ENCODE data around the gene SCN3A. TPM values are rescaled to one million over a fixed set of nuclear protein-coding genes. Genes with fewer than 3 reads are reported as not detected.

SCN3A gene
- total and polyA plus RNA-seq, 2 donors (not counting 1 experiment from before 2014, with no cell fraction given), result 5.4 to 6.1 TPM

DNA sequence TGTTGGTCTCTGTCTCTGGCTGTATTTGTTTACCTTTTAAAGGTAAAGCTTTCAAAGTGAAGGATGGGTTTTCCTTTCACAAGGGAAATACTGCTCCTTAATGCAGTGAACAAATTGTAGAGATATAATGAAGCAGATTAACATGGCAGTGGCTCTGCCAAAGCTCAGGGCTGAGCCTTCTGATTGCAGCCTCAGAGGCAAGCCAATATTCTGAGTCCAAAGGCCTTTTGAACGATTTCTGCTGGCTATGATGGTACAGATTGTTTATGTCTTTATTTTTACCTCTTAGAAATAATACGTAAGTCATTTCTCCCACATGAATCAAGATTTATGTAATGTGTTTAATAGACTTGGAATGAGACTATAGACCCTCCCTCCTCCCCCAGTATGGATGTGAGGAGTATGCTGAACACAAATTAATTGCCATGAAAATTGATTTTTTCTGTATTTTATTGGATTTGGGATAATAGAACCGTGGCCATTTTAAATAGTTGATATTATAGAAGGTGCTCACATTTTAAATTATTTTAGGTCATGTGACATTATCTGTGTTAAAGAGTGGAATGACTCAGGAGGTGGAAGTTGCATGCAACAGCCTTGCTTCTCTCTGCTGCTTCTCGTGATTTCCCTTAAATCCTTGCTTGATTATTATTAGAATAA, 36.1 kb upstream of the SCN3A start:
- Histone ChIP-seq H3K4me2 (replicated peaks; ENCODE audit: low read depth, low read length, poor library complexity, severe bottlenecking) (no peak overlapping the region), H3K27ac (ENCODE audit: low read length in 2 of 2) (no peak overlapping the region), H3K4me3 (ENCODE audit: control extremely low read depth in 1 of 5, extremely low read depth in 1 of 5, insufficient read depth in 1 of 5, low read depth in 2 of 5, low read length in 4 of 5) (no peak overlapping the region), H3K36me3 (replicated peaks in 1 of 2; ENCODE audit: control extremely low read depth in 1 of 2, control insufficient read depth in 1 of 2, extremely low read depth in 1 of 2, insufficient read depth in 2 of 2, low read length in 1 of 2) (no peaks in the 10 kb centered on the region), H3K27me3 (replicated peaks in 1 of 4; ENCODE audit: control extremely low read depth in 1 of 4, control insufficient read depth in 3 of 4, insufficient read depth in 4 of 4, low read length in 3 of 4) (no peaks in the 10 kb centered on the region), H3K79me2 (ENCODE audit: control insufficient read depth, insufficient read depth, low read length) (no peaks in the 10 kb centered on the region), H4K20me1 (ENCODE audit: control insufficient read depth, insufficient read depth, low read length, poor library complexity, severe bottlenecking) (no peaks in the 10 kb centered on the region), H3K9ac (ENCODE audit: low read length) (no peak overlapping the region), H3K9me3 (ENCODE audit: control extremely low read depth in 1 of 3, control insufficient read depth in 2 of 3, insufficient read depth in 1 of 3, low read length in 2 of 3) (no peaks in the 10 kb centered on the region), H2AFZ (ENCODE audit: insufficient read depth, low read depth, low read length, poor library complexity, severe bottlenecking) (no peak overlapping the region), H3K4me1 (ENCODE audit: control insufficient read depth in 2 of 2, insufficient read depth in 2 of 2, low read length in 2 of 2) (no peaks in the 10 kb centered on the region)
- TF ChIP-seq, protein P1, sequence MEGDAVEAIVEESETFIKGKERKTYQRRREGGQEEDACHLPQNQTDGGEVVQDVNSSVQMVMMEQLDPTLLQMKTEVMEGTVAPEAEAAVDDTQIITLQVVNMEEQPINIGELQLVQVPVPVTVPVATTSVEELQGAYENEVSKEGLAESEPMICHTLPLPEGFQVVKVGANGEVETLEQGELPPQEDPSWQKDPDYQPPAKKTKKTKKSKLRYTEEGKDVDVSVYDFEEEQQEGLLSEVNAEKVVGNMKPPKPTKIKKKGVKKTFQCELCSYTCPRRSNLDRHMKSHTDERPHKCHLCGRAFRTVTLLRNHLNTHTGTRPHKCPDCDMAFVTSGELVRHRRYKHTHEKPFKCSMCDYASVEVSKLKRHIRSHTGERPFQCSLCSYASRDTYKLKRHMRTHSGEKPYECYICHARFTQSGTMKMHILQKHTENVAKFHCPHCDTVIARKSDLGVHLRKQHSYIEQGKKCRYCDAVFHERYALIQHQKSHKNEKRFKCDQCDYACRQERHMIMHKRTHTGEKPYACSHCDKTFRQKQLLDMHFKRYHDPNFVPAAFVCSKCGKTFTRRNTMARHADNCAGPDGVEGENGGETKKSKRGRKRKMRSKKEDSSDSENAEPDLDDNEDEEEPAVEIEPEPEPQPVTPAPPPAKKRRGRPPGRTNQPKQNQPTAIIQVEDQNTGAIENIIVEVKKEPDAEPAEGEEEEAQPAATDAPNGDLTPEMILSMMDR (IDR thresholded peaks at IDR 0.05), result no peak
- no peak for TF ChIP-seq EZH2 (IDR thresholded peaks at IDR 0.05; ENCODE audit: borderline replicate concordance, insufficient read depth, low read depth, low read length, poor library complexity, severe bottlenecking)
- Mint-ChIP-seq H3K4me3 (no peak overlapping the region), H3K4me1 (no peaks in the 10 kb centered on the region), H3K9me3 (ENCODE audit: insufficient read depth) (no peaks in the 10 kb centered on the region), H3K27me3 (peaks cover 9% of the 10 kb centered on the region), H3K27ac (no peak overlapping the region)
- ATAC-seq (ENCODE audit: low read depth) (no peak), DNase-seq (no peak)
- no CpG with 5 or more reads among the region's 4 CpGs for WGBS (ENCODE audit: insufficient coverage)
- intact Hi-C loops (cut with micrococcal nuclease), result no loop called here
- CTCF ChIA-PET, result interaction anchor here (0.7 to 1.9 kb wide), 6 partner anchors 8 to 713 kb away, joined by 3 to 12 read pairs (median 3); no protein-coding TSS in a partner anchor
- POLR2A ChIA-PET, result no interaction called here

GRCh38 chr2:165239230-165239629, 35.4 kb upstream of the SCN3A start, which contains the start of gene SCN2A:
TSS of gene SCN2A (plus strand) at chr2:165239414. CDS start at chr2:165295824, 56,410 bp downstream.
- CTCF ChIA-PET, result interaction anchor here (0.7 to 1.9 kb wide), 7 partner anchors 9 to 714 kb away, joined by 3 to 12 read pairs (median 3); no protein-coding TSS in a partner anchor
- no peak for ATAC-seq (ENCODE audit: low read depth)
- Mint-ChIP-seq H3K9me3 (ENCODE audit: insufficient read depth) (no peaks in the 10 kb centered on the region), H3K27me3 (peaks cover 14% of the 10 kb centered on the region), H3K4me3 (no peak within 1 kb of the TSS), H3K27ac (no peak within 1 kb of the TSS), H3K4me1 (no peaks in the 10 kb centered on the region)
- Histone ChIP-seq H3K9ac (ENCODE audit: low read length) (no peak within 1 kb of the TSS), H2AFZ (ENCODE audit: insufficient read depth, low read depth, low read length, poor library complexity, severe bottlenecking) (no peak within 1 kb of the TSS), H3K36me3 (replicated peaks in 1 of 2; ENCODE audit: control extremely low read depth in 1 of 2, control insufficient read depth in 1 of 2, extremely low read depth in 1 of 2, insufficient read depth in 2 of 2, low read length in 1 of 2) (no peaks in the 10 kb centered on the region), H3K79me2 (ENCODE audit: control insufficient read depth, insufficient read depth, low read length) (no peaks in the 10 kb centered on the region), H4K20me1 (ENCODE audit: control insufficient read depth, insufficient read depth, low read length, poor library complexity, severe bottlenecking) (no peaks in the 10 kb centered on the region), H3K4me3 (ENCODE audit: control extremely low read depth in 1 of 5, extremely low read depth in 1 of 5, insufficient read depth in 1 of 5, low read depth in 2 of 5, low read length in 4 of 5) (no peak within 1 kb of the TSS), H3K4me1 (ENCODE audit: control insufficient read depth in 2 of 2, insufficient read depth in 2 of 2, low read length in 2 of 2) (no peaks in the 10 kb centered on the region), H3K4me2 (replicated peaks; ENCODE audit: low read depth, low read length, poor library complexity, severe bottlenecking) (no peak within 1 kb of the TSS), H3K27me3 (replicated peaks in 1 of 4; ENCODE audit: control extremely low read depth in 1 of 4, control insufficient read depth in 3 of 4, insufficient read depth in 4 of 4, low read length in 3 of 4) (no peaks in the 10 kb centered on the region), H3K27ac (ENCODE audit: low read length in 2 of 2) (no peak within 1 kb of the TSS), H3K9me3 (ENCODE audit: control extremely low read depth in 1 of 3, control insufficient read depth in 2 of 3, insufficient read depth in 1 of 3, low read length in 2 of 3) (no peaks in the 10 kb centered on the region)
- WGBS (ENCODE audit: insufficient coverage), result no CpG with 5 or more reads among the region's 3 CpGs
- DNase-seq, result peak; percentile 31
- POLR2A ChIA-PET, result no interaction called here
- intact Hi-C loops (cut with micrococcal nuclease), result no loop called here
- no peak for TF ChIP-seq EZH2 (IDR thresholded peaks at IDR 0.05; ENCODE audit: borderline replicate concordance, insufficient read depth, low read depth, low read length, poor library complexity, severe bottlenecking)
- TF ChIP-seq, protein P1 (IDR thresholded peaks at IDR 0.05), result peak; percentile 70
